ENCODE results near the gene BCAS3.

DNA sequence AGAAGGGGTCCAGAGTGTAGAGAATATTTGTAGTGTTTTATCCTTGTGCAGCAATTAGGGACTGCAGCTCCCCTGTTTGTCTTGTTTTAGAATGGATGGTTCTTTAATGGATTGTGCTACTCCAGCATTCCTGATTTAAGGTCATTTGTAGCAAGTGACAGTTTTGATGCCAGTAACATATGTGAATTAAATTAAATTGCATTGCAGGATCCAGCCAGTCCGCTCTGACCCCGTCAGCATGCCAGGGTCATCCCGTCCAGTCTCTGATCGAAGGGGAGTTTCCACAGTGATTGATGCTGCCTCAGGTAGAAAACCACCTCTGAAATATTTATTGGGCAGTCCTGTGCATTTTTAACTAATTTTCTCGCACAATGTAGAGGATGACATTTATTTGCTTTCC is 406.6 kb downstream of the BCAS3 start:
- TF ChIP-seq ZFP30 (CRISPR knock-in tag; IDR thresholded peaks at IDR 0.05) = no peak
- TF ChIP-seq ZFP3 (CRISPR knock-in tag; IDR thresholded peaks at IDR 0.05) = no peak
- TF ChIP-seq BACH2 (CRISPR knock-in tag; IDR thresholded peaks at IDR 0.05; ENCODE audit: borderline replicate concordance) = no peak
- TF ChIP-seq, protein P1, sequence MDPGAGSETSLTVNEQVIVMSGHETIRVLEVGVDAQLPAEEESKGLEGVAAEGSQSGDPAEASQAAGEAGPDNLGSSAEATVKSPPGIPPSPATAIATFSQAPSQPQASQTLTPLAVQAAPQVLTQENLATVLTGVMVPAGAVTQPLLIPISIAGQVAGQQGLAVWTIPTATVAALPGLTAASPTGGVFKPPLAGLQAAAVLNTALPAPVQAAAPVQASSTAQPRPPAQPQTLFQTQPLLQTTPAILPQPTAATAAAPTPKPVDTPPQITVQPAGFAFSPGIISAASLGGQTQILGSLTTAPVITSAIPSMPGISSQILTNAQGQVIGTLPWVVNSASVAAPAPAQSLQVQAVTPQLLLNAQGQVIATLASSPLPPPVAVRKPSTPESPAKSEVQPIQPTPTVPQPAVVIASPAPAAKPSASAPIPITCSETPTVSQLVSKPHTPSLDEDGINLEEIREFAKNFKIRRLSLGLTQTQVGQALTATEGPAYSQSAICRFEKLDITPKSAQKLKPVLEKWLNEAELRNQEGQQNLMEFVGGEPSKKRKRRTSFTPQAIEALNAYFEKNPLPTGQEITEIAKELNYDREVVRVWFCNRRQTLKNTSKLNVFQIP (CRISPR knock-in tag; IDR thresholded peaks at IDR 0.05; ENCODE audit: borderline replicate concordance, low read depth) = no peak
- TF ChIP-seq, protein P2, sequence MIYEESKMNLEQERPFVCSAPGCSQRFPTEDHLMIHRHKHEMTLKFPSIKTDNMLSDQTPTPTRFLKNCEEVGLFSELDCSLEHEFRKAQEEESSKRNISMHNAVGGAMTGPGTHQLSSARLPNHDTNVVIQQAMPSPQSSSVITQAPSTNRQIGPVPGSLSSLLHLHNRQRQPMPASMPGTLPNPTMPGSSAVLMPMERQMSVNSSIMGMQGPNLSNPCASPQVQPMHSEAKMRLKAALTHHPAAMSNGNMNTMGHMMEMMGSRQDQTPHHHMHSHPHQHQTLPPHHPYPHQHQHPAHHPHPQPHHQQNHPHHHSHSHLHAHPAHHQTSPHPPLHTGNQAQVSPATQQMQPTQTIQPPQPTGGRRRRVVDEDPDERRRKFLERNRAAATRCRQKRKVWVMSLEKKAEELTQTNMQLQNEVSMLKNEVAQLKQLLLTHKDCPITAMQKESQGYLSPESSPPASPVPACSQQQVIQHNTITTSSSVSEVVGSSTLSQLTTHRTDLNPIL (CRISPR knock-in tag; IDR thresholded peaks at IDR 0.05; ENCODE audit: low read depth) = no peak
